Peyer's patch (tissue), 4 donors: Measurements from ENCODE around the gene KRCC1.

ENCODE experiments used
- POLR2A ChIP-seq, 2 donors: fragments of 450-650 bp; IDR thresholded peaks; one replicate each; pipeline ENCODE4 v1.5.1; 2017; ENCODE audit warnings: antibody characterized with exemption in 2 of 2, mild to moderate bottlenecking in 2 of 2, moderate library complexity in 2 of 2
- TF ChIP-seq, protein P1 (sequence below), 6 experiments: fragments of 450-650 bp in 4 of 6; fragments of 200-600 bp in 2 of 6; sonication (generic) in 1 of 6; IDR thresholded peaks; one replicate each; pipeline ENCODE4 v1.5.1; 2017 to 2019; ENCODE audit warnings: antibody characterized with exemption in 6 of 6, mild to moderate bottlenecking in 3 of 6, moderate library complexity in 1 of 6

DNA sequence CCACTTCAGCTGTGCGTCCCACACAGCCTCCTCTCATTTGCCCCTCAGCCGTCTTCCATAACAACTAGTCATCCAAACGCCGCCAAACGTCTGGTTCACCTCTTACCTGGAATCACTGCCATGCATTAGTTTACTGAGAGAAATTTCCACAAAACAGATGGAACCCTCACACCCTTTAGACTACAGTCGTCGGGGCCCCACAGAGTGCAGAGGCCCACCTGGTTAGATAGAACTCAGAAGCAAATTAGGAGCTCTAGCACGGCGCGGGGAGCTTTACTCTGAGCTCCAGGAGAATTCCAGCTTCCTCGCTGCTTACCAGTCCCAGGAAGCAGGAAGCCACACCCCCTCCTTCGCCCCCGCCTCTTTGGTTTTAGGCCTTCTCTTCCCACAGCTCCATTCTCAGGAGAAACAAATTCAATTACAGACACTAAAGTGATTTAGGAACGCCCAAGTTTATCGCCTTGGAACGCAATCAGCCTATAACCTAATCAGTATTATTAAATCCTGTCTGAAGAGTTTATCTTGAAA lies 48.6 kb downstream of the KRCC1 start:
- TF ChIP-seq, protein P1, sequence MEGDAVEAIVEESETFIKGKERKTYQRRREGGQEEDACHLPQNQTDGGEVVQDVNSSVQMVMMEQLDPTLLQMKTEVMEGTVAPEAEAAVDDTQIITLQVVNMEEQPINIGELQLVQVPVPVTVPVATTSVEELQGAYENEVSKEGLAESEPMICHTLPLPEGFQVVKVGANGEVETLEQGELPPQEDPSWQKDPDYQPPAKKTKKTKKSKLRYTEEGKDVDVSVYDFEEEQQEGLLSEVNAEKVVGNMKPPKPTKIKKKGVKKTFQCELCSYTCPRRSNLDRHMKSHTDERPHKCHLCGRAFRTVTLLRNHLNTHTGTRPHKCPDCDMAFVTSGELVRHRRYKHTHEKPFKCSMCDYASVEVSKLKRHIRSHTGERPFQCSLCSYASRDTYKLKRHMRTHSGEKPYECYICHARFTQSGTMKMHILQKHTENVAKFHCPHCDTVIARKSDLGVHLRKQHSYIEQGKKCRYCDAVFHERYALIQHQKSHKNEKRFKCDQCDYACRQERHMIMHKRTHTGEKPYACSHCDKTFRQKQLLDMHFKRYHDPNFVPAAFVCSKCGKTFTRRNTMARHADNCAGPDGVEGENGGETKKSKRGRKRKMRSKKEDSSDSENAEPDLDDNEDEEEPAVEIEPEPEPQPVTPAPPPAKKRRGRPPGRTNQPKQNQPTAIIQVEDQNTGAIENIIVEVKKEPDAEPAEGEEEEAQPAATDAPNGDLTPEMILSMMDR (IDR thresholded peaks at IDR 0.05): no peak
- no peak for TF ChIP-seq POLR2A (IDR thresholded peaks at IDR 0.05)
